Measurements from ENCODE around the gene HMGB3. TPM values are rescaled to one million over a fixed set of nuclear protein-coding genes. Genes with fewer than 3 reads are reported as not detected.
"Not testable (repeated sequence)": the region's sequence is repeated elsewhere in the genome, so short reads cannot be mapped to it uniquely, and the experiment has no call there.

The HMGB3 gene
- total RNA-seq, 1 donor from 2014 or later = 14.8 TPM

GRCh38 chrX:150977411-150978162, 5.5 kb upstream of the HMGB3 start:
- DNase-seq (ENCODE audit: low spot score) = no peak

- no peak for DNase-seq (ENCODE audit: low spot score)
These were observed 2.9 kb upstream of the HMGB3 start for GRCh38 chrX:150980186-150980585.

GRCh38 chrX:150980711-150981110, 2.4 kb upstream of the HMGB3 start:
- DNase-seq (ENCODE audit: low spot score) = no peak

GRCh38 chrX:150982235-150982787, 824 bp upstream of the HMGB3 start:
- DNase-seq (ENCODE audit: low spot score) = no peak

GRCh38 chrX:150983521-150984168, 510 bp downstream of the HMGB3 start:
- DNase-seq (ENCODE audit: low spot score) = no peak

- no peak for DNase-seq (ENCODE audit: low spot score)
These were observed 1.2 kb downstream of the HMGB3 start for GRCh38 chrX:150984169-150984824.

GRCh38 chrX:150987687-150988086, 4.6 kb downstream of the HMGB3 start:
- DNase-seq (ENCODE audit: low spot score) = not testable (repeated sequence)

GRCh38 chrX:150989420-150989819, 6.3 kb downstream of the HMGB3 start:
- no peak for DNase-seq (ENCODE audit: low spot score)

GRCh38 chrX:150990910-150991309, 7.8 kb downstream of the HMGB3 start:
- DNase-seq (ENCODE audit: low spot score) = no peak

- DNase-seq (ENCODE audit: low spot score) = no peak
These were observed 17.8 kb downstream of the HMGB3 start for GRCh38 chrX:151000861-151001331.

- no peak for DNase-seq (ENCODE audit: low spot score)
These were observed 20.9 kb downstream of the HMGB3 start for GRCh38 chrX:151004085-151004484.

- no peak for DNase-seq (ENCODE audit: low spot score)
These were observed 23.4 kb downstream of the HMGB3 start for GRCh38 chrX:151006410-151007109.

GRCh38 chrX:151009582-151009981, 26.4 kb downstream of the HMGB3 start:
- peak; percentile 40 for DNase-seq (ENCODE audit: low spot score)

- no peak for DNase-seq (ENCODE audit: low spot score)
These were observed 30.1 kb downstream of the HMGB3 start for GRCh38 chrX:151013164-151013743.

- DNase-seq (ENCODE audit: low spot score) = no peak
These were observed 32.5 kb downstream of the HMGB3 start for GRCh38 chrX:151015684-151016083.

- DNase-seq (ENCODE audit: low spot score) = no peak
These were observed 36.7 kb downstream of the HMGB3 start for GRCh38 chrX:151019856-151020255.

- no peak for DNase-seq (ENCODE audit: low spot score)
These were observed 47.7 kb downstream of the HMGB3 start for GRCh38 chrX:151030845-151031244.

- DNase-seq (ENCODE audit: low spot score) = no peak
These were observed 48.3 kb downstream of the HMGB3 start for GRCh38 chrX:151031391-151031975.

- no peak for DNase-seq (ENCODE audit: low spot score)
These were observed 56.2 kb downstream of the HMGB3 start for GRCh38 chrX:151039351-151039750.

All from mucosa of gallbladder (tissue), 1 donor.